Suppressor macrophage (primary cell): ENCODE measurements around the gene NAALADL2.

Experiments used
- DNase-seq, 4 experiments: peaks; one replicate each; pipeline ENCODE4 v3.0.0-alpha.2; 2020 to 2022

NAALADL2 gene

GRCh38 chr3:174891524-174892203, 32.5 kb downstream of the NAALADL2 start:
- no peak for DNase-seq

- no peak for DNase-seq
These were observed 47.9 kb downstream of the NAALADL2 start for GRCh38 chr3:174907027-174907426.

DNA sequence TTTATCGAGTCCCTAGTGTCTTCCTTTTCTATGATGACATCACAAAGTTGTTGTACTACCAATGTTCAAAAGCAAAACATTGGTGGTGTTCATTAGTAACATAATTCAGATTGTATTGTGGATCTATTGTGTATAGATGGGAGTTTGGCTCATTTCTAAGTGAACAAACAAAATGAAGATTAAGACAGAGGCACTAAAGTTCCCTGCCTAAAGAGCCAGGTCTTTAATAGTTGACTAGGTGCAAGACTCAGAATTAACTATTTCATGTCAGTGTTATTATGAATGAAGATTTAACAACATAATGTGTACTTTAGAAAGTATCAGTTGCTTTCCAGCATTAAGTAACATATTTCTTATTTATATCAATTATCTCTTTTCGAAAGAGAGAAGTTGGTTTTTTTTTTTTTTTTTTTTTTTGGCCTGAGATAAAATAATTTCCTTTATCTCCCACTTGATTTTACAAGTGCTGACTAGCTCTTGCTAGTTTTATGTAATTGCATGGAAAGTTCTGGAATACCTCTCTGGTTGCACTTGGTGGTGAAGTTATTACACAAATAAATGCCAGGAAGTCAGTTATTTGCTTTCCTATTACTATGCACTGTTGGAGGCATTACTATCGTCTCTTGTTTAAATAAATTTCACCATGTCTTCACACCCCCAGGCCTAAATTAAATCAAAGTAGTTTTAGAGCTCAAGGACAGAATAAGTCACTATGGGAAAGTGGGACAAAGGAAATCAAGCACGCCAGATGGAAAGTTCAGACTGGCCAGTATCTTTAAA, 48.7 kb downstream of the NAALADL2 start:
- no peak for DNase-seq

- no peak for DNase-seq
These were observed 72.6 kb downstream of the NAALADL2 start for GRCh38 chr3:174931473-174932353.

DNA sequence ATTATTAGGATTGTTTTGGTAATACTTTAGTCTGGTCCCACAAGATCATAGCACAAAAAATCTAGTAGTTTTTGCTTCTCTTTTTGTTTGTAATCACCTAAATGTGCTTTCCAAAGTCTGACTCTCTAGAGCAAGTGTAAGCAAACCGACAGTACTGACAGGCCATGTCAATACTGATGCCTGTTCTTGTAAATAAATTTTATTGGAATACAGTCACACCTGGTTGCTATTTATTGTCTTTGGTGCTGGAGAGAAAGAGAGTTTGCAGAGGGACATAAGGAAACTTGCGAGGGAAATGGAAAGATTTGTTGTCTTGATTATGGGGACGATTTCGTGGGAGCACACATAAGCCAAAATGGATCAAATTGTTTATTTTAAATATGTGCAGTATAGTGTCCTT, 77.5 kb downstream of the NAALADL2 start:
- DNase-seq: no peak

DNA sequence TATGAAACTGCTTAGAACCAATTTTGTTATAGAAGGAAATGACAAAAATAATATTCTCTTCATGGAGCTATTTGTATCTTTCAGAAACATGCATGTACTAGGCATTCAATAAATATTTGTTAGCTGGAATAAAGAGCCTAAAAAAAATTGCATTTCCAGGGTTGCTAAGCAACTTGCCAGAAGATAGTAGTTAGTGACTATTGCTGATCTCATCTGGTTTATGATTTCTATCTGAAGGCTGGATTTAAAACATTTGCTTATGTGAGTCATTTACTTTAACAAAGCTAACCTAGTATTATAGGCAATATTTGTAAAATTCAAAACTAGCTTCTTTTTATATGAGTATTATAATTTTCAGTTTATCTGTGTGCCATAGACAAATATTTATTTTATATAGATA, 78.3 kb downstream of the NAALADL2 start:
- DNase-seq: no peak

- DNase-seq: no peak
These were observed 79.0 kb downstream of the NAALADL2 start for GRCh38 chr3:174938102-174938501.

DNA sequence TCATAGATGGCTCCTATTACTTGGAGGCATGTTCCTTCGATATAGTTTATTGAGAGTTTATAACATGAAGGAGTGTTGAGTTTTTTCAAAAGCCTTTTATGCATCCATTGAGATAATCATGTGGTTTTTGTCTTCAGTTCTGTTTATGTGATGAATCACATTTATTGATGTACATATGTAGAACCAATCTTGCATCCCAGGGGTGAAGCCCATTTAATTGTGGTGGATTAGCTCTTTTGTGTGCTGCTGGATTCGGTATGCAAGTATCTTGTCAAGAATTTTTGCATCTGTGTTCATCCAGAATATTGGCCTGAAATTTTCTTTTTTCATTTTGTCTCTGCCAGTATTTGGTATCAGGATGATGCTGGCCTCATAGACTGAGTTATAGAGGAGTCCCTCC, 81.0 kb downstream of the NAALADL2 start:
- no peak for DNase-seq

DNA sequence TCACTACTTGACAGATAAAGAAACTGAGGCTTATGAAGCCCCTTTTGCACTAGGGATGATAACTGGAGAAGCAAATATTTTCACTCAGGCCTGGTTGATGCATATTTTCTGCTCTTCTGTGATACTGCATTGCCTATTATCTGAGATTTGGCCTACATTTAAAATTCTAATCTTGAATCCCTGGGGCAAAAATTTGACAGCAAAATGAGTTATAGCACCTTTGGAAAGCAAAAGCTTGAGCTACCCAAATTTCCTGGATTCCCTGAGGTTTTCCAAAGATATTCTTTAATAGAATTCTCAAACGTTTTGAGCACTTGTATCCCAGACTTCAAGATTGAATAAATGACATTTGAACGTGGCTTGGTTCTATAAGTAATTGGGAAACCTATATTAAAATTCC, 86.1 kb downstream of the NAALADL2 start:
- no peak for DNase-seq

GRCh38 chr3:174945951-174946350, 86.8 kb downstream of the NAALADL2 start:
- DNase-seq: no peak

DNA sequence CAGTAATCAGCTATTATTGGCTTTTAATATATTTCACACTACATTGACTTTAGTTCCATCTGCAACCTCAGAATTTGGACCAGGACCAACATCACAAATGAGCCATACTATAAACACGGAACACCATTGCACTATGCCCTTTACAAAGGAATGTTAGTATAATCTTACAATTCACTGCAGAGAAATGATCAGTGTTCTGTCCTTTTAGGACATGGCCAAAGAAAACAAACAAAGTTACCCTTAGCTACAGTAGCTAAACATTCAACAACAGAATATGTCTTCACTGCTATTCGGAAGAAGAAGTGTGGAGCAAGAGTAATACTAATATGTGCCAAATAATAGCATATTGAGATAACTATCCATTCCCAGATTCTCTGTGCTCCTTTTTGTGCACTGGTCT, 90.4 kb downstream of the NAALADL2 start:
- DNase-seq: no peak

DNA sequence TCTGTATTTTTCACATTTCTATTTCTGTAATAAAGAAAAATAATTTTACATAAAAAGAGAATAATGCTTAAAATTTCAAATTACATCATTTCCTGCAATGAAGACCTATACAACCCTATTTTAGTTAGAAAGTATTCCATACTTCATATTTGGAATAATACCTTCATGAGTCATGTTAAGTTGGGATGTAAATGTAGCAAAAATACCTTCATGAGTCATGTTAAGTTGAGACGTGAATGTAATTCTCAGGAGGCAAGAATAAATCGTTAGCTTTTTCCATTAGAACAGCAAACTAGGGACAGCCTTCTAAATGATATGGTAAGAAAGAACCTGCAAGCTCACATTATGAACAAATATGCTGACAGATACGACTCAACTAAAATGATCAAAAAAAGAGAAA, 91.9 kb downstream of the NAALADL2 start:
- no peak for DNase-seq

- no peak for DNase-seq
These were observed 92.4 kb downstream of the NAALADL2 start for GRCh38 chr3:174951498-174952005.

GRCh38 chr3:174953068-174953467, 93.9 kb downstream of the NAALADL2 start:
- no peak for DNase-seq

- DNase-seq: no peak
These were observed 96.4 kb downstream of the NAALADL2 start for GRCh38 chr3:174955513-174956016.

- no peak for DNase-seq
These were observed 97.9 kb downstream of the NAALADL2 start for GRCh38 chr3:174957081-174957480.

DNA sequence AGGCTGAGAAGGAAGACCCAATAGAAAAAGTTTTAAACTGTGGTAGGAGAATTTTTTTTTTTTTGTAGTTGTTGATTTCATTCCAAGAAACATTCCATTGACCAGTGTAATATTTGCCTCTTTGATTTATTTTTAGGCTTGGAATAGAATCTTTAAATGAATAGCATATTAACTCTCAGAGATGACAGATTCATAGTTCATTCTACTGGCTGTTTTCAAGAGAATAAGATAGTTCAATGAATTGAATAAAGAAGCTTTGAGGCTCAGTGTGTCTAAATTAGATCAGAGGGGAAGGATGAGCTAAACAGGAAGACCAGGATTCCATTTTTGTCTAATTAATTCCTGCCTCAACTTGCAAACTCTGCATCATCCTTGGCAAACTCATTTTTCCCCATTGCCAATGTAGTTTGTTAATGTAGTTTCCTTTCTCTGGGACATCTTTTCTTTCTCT, 98.4 kb downstream of the NAALADL2 start:
- no peak for DNase-seq

GRCh38 chr3:174958671-174959328, 99.7 kb downstream of the NAALADL2 start:
- DNase-seq: no peak

- no peak for DNase-seq
These were observed 100.5 kb downstream of the NAALADL2 start for GRCh38 chr3:174959556-174960065.

DNA sequence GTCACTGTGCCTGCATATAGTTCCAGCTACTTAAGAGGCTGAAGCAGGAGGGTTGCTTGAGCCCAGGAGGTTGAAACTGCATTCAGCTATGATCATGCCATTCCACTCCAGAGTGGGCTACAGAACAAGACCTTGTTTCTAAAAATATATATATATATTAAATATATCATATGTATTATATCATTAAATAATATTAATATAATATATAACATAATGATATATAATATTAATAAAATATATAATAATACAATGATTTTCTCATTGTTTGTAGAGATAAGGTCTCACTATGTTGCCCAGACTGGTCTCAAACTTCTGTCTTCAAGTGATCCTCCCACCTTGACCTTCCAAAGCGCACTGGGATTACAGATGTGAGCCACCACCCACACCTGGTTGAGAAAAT, 101.8 kb downstream of the NAALADL2 start:
- no peak for DNase-seq

- no peak for DNase-seq
These were observed 114.3 kb downstream of the NAALADL2 start for GRCh38 chr3:174973465-174973864.

GRCh38 chr3:174986685-174987084, 127.6 kb downstream of the NAALADL2 start:
- DNase-seq: no peak
